ENCODE data around the gene GRIN2A.

GRCh38 chr16:9869776-9870175 is 312.5 kb downstream of the GRIN2A start:
- TF ChIP-seq POLR2A (IDR thresholded peaks at IDR 0.05; ENCODE audit: low read length) (no peak), GATA1 (IDR thresholded peaks at IDR 0.05; ENCODE audit: low read depth, low read length) (no peak)

Data from erythroblast (primary cell).